ENCODE data around the gene ZNHIT2. TPM values are rescaled to one million over a fixed set of nuclear protein-coding genes. Genes with fewer than 3 reads are reported as not detected.
A peak's percentile ranks its signal among the peaks of the same experiment; 100 is the strongest.

The ZNHIT2 gene
- total RNA-seq, 1 experiment from 2014 or later: 27.1 TPM

DNA sequence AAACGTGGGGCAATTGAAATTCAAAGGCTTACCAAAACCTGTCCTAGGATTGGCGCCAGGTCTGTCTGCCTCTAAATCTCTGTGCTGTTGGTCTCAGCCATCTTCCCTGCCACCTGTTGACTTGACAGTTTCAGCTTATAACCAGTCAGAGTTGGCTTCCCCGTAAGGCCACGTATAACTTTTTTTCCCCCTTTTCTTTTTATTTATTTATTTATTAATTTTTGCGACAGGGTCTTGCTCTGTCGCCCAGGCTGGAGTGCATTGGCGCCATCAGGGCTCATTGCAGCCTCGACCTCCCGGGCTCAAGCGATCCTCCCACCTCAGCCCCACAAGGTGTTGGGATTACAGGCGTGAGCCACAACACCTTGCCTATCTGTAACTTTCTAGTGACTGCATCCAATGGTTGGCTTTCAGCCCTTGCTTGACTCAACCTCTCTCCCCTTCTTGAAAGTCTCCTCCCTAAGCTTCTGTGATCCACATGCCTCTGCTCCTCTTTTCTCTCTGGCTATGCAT is 18.2 kb upstream of the ZNHIT2 start:
- in situ Hi-C loops (cut with HindIII; ENCODE audit: low pct_unique_long_range_greater_than_20kb, low sequenced_read_pairs) (no loop called here), intact Hi-C loops (cut with micrococcal nuclease; ENCODE audit: unreplicated experiment) (loop anchor here (10.0 kb wide), 1 partner anchor 49 kb away; the partner anchor contains the start of gene CAPN1)
- ChIA-PET CTCF (interaction anchor here (0.7 to 1.5 kb wide), 2 partner anchors 8 to 12 kb away, joined by 3 to 4 read pairs; no protein-coding TSS in a partner anchor), POLR2A (interaction anchor here (0.5 to 2.3 kb wide), 2 partner anchors 14 to 21 kb away, joined by 10 read pairs; partner anchors contain the start of genes FAU and MRPL49)
- no TSS peak for BruUV-seq (replicated peaks)
- TF ChIP-seq POLR2AphosphoS5 (IDR thresholded peaks at IDR 0.05; ENCODE audit: low read depth, low read length): no peak
- TF ChIP-seq TCF7L2 (IDR thresholded peaks at IDR 0.05; ENCODE audit: low read depth, low read length): no peak
- no peak for TF ChIP-seq SIN3A (IDR thresholded peaks at IDR 0.05; ENCODE audit: borderline replicate concordance, insufficient read depth, low read depth, low read length)
- TF ChIP-seq REST (IDR thresholded peaks at IDR 0.05; ENCODE audit: insufficient read depth in 1 of 2, low read depth in 2 of 2, low read length in 1 of 2): no peak
- TF ChIP-seq, protein P1, sequence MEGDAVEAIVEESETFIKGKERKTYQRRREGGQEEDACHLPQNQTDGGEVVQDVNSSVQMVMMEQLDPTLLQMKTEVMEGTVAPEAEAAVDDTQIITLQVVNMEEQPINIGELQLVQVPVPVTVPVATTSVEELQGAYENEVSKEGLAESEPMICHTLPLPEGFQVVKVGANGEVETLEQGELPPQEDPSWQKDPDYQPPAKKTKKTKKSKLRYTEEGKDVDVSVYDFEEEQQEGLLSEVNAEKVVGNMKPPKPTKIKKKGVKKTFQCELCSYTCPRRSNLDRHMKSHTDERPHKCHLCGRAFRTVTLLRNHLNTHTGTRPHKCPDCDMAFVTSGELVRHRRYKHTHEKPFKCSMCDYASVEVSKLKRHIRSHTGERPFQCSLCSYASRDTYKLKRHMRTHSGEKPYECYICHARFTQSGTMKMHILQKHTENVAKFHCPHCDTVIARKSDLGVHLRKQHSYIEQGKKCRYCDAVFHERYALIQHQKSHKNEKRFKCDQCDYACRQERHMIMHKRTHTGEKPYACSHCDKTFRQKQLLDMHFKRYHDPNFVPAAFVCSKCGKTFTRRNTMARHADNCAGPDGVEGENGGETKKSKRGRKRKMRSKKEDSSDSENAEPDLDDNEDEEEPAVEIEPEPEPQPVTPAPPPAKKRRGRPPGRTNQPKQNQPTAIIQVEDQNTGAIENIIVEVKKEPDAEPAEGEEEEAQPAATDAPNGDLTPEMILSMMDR (IDR thresholded peaks at IDR 0.05): no peak
- H3K4me1 ChIP-seq (ENCODE audit: control insufficient read depth, insufficient read depth, low read length): peaks cover 16% of the 10 kb centered on the region
- H3K27ac ChIP-seq (ENCODE audit: low read length): peak overlapping the region; percentile 99
- H3K36me3 ChIP-seq (ENCODE audit: control insufficient read depth, insufficient read depth, low read length): peaks cover 6% of the 10 kb centered on the region; the same call in 1 of the 2 replicates
- ATAC-seq: no peak
- H3K9me3 ChIP-seq (ENCODE audit: control insufficient read depth, insufficient read depth, low read depth, low read length): no peaks in the 10 kb centered on the region
- no peak for DNase-seq (ENCODE audit: low read depth, low spot score)
- peak overlapping the region; percentile 91 to 96 for H3K4me3 ChIP-seq (ENCODE audit: low read depth in 2 of 2, low read length in 2 of 2)
- no peaks in the 10 kb centered on the region for H3K27me3 ChIP-seq (ENCODE audit: control insufficient read depth, insufficient read depth, low read length)

GRCh38 chr11:65134952-65135632 is 17.6 kb upstream of the ZNHIT2 start:
- H3K4me1 ChIP-seq (ENCODE audit: control insufficient read depth, insufficient read depth, low read length): peaks cover 16% of the 10 kb centered on the region
- peak overlapping the region; percentile 91 to 96 for H3K4me3 ChIP-seq (ENCODE audit: low read depth in 2 of 2, low read length in 2 of 2)
- H3K27me3 ChIP-seq (ENCODE audit: control insufficient read depth, insufficient read depth, low read length): no peaks in the 10 kb centered on the region
- H3K27ac ChIP-seq (ENCODE audit: low read length): peak overlapping the region; percentile 99
- TSS peak; percentile 89 for BruUV-seq (replicated peaks)
- 0 out of 2 replicates have a peak, but pooled peaks have one; percentile 19 for TF ChIP-seq SIN3A (IDR thresholded peaks at IDR 0.05; ENCODE audit: borderline replicate concordance, insufficient read depth, low read depth, low read length)
- TF ChIP-seq, protein P1 (IDR thresholded peaks at IDR 0.05): no peak
- peak; percentile 87 for TF ChIP-seq POLR2AphosphoS5 (IDR thresholded peaks at IDR 0.05; ENCODE audit: low read depth, low read length)
- POLR2A ChIA-PET: interaction anchor here (0.5 to 2.3 kb wide), 3 partner anchors 11 to 22 kb away, joined by 3 to 10 read pairs (median 10); partner anchors contain the start of genes FAU and MRPL49
- peak; percentile 93 for ATAC-seq
- in situ Hi-C loops (cut with HindIII; ENCODE audit: low pct_unique_long_range_greater_than_20kb, low sequenced_read_pairs) (no loop called here), intact Hi-C loops (cut with micrococcal nuclease; ENCODE audit: unreplicated experiment) (loop anchor here (10.0 kb wide), 1 partner anchor 50 kb away; the partner anchor contains the start of gene CAPN1)
- no peaks in the 10 kb centered on the region for H3K9me3 ChIP-seq (ENCODE audit: control insufficient read depth, insufficient read depth, low read depth, low read length)
- no peak for DNase-seq (ENCODE audit: low read depth, low spot score)
- CTCF ChIA-PET: interaction anchor here (0.7 to 1.5 kb wide), 3 partner anchors 9 to 181 kb away, joined by 3 to 4 read pairs (median 3); no protein-coding TSS in a partner anchor
- peaks cover 6% of the 10 kb centered on the region; the same call in 1 of the 2 replicates for H3K36me3 ChIP-seq (ENCODE audit: control insufficient read depth, insufficient read depth, low read length)

All from Panc1 (cell line).